Parathyroid adenoma (tissue), 2 donors: ENCODE results near the gene TMEM254.
"Not testable (repeated sequence)": the region's sequence is repeated elsewhere in the genome, so short reads cannot be mapped to it uniquely, and the experiment has no call there.

Experiments
- H2AFZ ChIP-seq: fragments of 300-600 bp; sonication (generic); one replicate; pipeline ENCODE4 v1.7.0; 2017; ENCODE audit warnings: antibody characterized with exemption, mild to moderate bottlenecking
- H3K27ac ChIP-seq: fragments of 300-600 bp; sonication (generic); one replicate; pipeline ENCODE4 v1.7.0; 2017
- H3K27me3 ChIP-seq: fragments of 300-600 bp; sonication (generic); one replicate; pipeline ENCODE4 v1.7.0; 2017; ENCODE audit warnings: low read length; ENCODE audit not compliant: control insufficient read depth, insufficient read depth
- H3K36me3 ChIP-seq: fragments of 300-600 bp; sonication (generic); one replicate; pipeline ENCODE4 v1.7.0; 2017; ENCODE audit warnings: low read length; ENCODE audit not compliant: control insufficient read depth, insufficient read depth
- H3K4me1 ChIP-seq: fragments of 300-600 bp; sonication (generic); one replicate; pipeline ENCODE4 v1.7.0; 2017; ENCODE audit warnings: control low read depth
- H3K4me2 ChIP-seq: fragments of 300-600 bp; sonication (generic); one replicate; pipeline ENCODE4 v1.7.0; 2017; ENCODE audit warnings: low read length
- H3K4me3 ChIP-seq: fragments of 300-600 bp; sonication (generic); one replicate; pipeline ENCODE4 v1.7.0; 2017; ENCODE audit warnings: low read depth, low read length
- H3K79me2 ChIP-seq: fragments of 300-600 bp; sonication (generic); one replicate; pipeline ENCODE4 v1.7.0; 2017; ENCODE audit warnings: control low read depth
- H3K9ac ChIP-seq: fragments of 300-600 bp; sonication (generic); one replicate; pipeline ENCODE4 v1.7.0; 2017; ENCODE audit warnings: mild to moderate bottlenecking
- H3K9me3 ChIP-seq: fragments of 300-600 bp; sonication (generic); one replicate; pipeline ENCODE4 v1.7.0; 2017; ENCODE audit warnings: low read length; ENCODE audit not compliant: control insufficient read depth
- CTCF ChIP-seq: fragments of 300-600 bp; sonication (generic); IDR thresholded peaks from one replicate; pipeline ENCODE4 v1.7.0; 2017; ENCODE audit warnings: antibody characterized with exemption, mild to moderate bottlenecking
- donor health status: primary hyperparathyroidism.

TMEM254 gene

GRCh38 chr10:80055760-80056159 is 22.7 kb upstream of the TMEM254 start:
- no peak overlapping the region for H3K9ac ChIP-seq
- no peak overlapping the region for H3K4me2 ChIP-seq
- no peaks in the 10 kb centered on the region for H3K9me3 ChIP-seq
- H3K27me3 ChIP-seq = no peaks in the 10 kb centered on the region
- no peak overlapping the region for H3K27ac ChIP-seq
- H3K79me2 ChIP-seq = no peaks in the 10 kb centered on the region
- no peak overlapping the region for H2AFZ ChIP-seq
- H3K4me3 ChIP-seq = no peak overlapping the region
- no peak for TF ChIP-seq CTCF
- no peaks in the 10 kb centered on the region for H3K36me3 ChIP-seq
- H3K4me1 ChIP-seq = no peaks in the 10 kb centered on the region

- no peaks in the 10 kb centered on the region for H3K9me3 ChIP-seq
- H3K79me2 ChIP-seq = no peaks in the 10 kb centered on the region
- no peak overlapping the region for H3K9ac ChIP-seq
- no peak overlapping the region for H3K4me3 ChIP-seq
- no peak overlapping the region for H2AFZ ChIP-seq
- no peak overlapping the region for H3K27ac ChIP-seq
- no peaks in the 10 kb centered on the region for H3K36me3 ChIP-seq
- H3K4me1 ChIP-seq = no peaks in the 10 kb centered on the region
- no peak for TF ChIP-seq CTCF
- no peak overlapping the region for H3K4me2 ChIP-seq
- H3K27me3 ChIP-seq = no peaks in the 10 kb centered on the region
Observed at GRCh38 chr10:80057171-80057570, 21.3 kb upstream of the TMEM254 start.

GRCh38 chr10:80064120-80064886 is 14.2 kb upstream of the TMEM254 start:
- no peaks in the 10 kb centered on the region for H3K79me2 ChIP-seq
- H3K4me2 ChIP-seq = no peak overlapping the region
- H3K4me3 ChIP-seq = no peak overlapping the region
- H3K27ac ChIP-seq = no peak overlapping the region
- H3K9ac ChIP-seq = no peak overlapping the region
- H3K4me1 ChIP-seq = no peaks in the 10 kb centered on the region
- H2AFZ ChIP-seq = no peak overlapping the region
- H3K27me3 ChIP-seq = no peaks in the 10 kb centered on the region
- TF ChIP-seq CTCF = no peak
- no peaks in the 10 kb centered on the region for H3K9me3 ChIP-seq
- H3K36me3 ChIP-seq = no peaks in the 10 kb centered on the region

GRCh38 chr10:80066809-80067208 is 11.7 kb upstream of the TMEM254 start:
- Histone ChIP-seq H3K27me3 (no peaks in the 10 kb centered on the region), H3K4me1 (no peaks in the 10 kb centered on the region), H3K4me2 (no peak overlapping the region), H3K36me3 (no peaks in the 10 kb centered on the region), H2AFZ (no peak overlapping the region), H3K9me3 (no peaks in the 10 kb centered on the region), H3K27ac (no peak overlapping the region), H3K79me2 (no peaks in the 10 kb centered on the region), H3K9ac (no peak overlapping the region), H3K4me3 (no peak overlapping the region)
- TF ChIP-seq CTCF = no peak

- not testable (repeated sequence) for H3K9ac ChIP-seq, H3K9me3 ChIP-seq, H3K27ac ChIP-seq, H3K4me2 ChIP-seq, H2AFZ ChIP-seq, H3K4me3 ChIP-seq, H3K27me3 ChIP-seq, H3K36me3 ChIP-seq, H3K4me1 ChIP-seq, H3K79me2 ChIP-seq
Observed at GRCh38 chr10:80067821-80068220, 10.6 kb upstream of the TMEM254 start.
